Measurements from ENCODE around the gene FADS6. TPM values are rescaled to one million over a fixed set of nuclear protein-coding genes. Genes with fewer than 3 reads are reported as not detected.

The FADS6 gene, protein sequence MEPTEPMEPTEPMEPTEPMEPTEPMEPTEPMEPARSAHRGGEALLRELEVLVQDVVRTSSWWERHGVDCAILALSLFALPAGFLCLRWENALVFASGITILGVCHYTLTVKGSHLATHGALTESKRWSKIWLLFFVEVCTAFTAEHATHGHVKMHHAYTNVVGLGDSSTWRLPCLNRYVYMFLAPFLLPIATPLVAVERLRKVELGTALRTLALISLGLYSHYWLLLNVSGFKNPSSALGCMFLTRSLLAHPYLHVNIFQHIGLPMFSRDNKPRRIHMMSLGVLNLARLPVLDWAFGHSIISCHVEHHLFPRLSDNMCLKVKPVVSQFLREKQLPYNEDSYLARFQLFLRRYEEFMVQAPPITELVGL
- total RNA-seq (0.48 TPM), polyA plus RNA-seq (0.96 TPM)

DNA sequence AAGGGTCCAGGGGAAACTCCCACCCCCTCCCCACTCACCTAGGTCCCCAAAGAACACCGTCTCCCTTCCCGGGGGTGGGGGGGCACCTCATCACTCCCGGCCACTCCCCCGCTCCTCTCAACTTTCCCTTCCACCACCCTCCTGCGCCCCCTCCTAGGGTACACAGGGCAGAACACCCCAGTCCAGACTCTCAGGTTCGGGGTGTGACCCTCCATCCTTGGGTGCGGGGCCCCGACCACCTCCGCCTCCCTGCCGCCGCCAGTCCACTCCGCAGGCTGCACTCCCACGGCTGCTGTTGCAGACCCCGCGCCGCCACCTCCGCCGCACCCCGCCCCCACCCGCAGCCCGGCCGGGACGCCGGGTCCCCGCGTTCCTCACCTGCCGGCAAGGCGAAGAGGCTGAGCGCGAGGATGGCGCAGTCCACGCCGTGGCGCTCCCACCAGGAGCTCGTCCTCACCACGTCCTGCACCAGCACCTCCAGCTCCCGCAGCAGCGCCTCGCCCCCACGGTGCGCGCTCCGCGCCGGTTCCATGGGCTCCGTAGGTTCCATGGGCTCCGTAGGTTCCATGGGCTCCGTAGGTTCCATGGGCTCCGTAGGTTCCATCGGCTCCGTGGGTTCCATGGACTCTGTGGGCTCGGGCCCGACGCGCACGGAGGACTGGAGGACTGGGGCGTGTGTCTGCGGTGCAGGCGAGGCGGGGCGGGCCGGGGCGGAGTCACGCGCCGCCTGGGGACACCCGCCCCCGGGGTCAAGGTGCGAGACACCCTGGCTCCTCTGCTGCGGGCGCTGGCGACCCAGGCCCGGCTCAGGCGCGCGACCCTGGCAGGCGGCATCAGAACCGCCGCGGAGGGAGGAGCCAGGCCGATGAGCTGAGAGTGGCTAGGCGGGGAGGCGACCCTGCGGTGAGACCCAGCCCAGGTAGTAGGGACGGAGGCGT, at the start of gene FADS6:
Gene FADS6 (minus strand): TSS at position 660 of the 938 bp plus-strand sequence. CDS start 38 bp downstream, at position 622.
- no peaks in the 10 kb centered on the region for H3K36me3 ChIP-seq (ENCODE audit: insufficient read depth)
- peaks cover 3% of the 10 kb centered on the region for H3K4me1 ChIP-seq (ENCODE audit: insufficient read depth)
- 4% methylated on average over 86 of the region's 86 CpGs for WGBS
- peak within 1 kb of the TSS; percentile 31 for H3K4me3 ChIP-seq (ENCODE audit: low read depth, low read length)
- no peak for DNase-seq (ENCODE audit: extremely low spot score)
- H3K27ac ChIP-seq (ENCODE audit: low read depth) = no peak within 1 kb of the TSS

DNA sequence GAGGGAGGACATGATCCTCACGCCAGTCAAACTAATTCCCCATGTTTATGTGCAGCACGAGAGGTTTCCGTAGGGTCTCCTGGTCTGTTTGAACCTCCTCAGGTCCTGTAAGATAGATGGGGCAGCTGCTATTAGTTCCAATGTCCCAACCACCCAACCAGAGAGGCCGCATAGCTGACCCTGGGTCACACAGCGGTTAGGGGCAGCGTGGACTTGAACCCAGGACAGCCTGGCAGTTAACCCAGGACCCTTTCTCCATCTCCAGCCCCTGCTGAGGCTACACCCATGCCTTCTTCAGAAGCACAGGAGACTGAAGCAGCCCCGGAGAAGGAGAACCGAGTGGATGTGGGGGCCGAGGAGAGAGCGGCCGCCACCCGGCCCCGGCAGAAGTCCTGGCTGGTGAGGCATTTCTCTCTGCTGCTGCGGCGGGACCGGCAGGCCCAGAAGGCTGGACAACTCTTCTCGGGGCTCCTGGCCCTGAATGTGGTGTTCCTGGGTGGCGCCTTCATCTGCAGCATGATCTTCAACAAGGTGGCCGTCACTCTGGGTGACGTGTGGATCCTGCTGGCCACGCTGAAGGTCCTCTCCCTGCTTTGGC, 47.8 kb upstream of the FADS6 start:
- Histone ChIP-seq H3K4me1 (ENCODE audit: insufficient read depth) (no peaks in the 10 kb centered on the region), H3K4me3 (ENCODE audit: low read depth, low read length) (no peak overlapping the region), H3K36me3 (ENCODE audit: insufficient read depth) (no peaks in the 10 kb centered on the region), H3K27ac (ENCODE audit: low read depth) (no peak overlapping the region)
- WGBS = 72% methylated on average over 21 of the region's 21 CpGs
- no peak for DNase-seq (ENCODE audit: extremely low spot score)

DNA sequence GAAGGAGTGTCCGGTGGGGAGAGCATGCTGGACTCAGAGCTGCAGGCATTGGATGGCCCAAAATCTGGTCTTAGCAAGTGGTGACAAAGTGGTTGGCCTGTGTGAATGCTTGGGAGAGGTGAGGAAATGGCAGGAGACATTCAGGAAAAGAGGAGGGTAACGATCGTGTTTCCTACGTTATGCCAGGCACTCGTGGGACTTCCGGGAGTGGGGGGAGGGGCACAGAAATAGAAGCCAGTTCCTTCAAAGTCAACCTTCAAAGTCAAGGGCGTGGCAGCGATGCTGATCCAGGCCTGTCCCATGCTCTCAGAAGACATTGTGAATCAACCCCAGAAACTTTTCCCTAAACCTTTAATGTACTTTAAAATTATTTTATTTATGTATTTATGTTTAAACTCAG, 46.1 kb upstream of the FADS6 start:
- no peaks in the 10 kb centered on the region for H3K4me1 ChIP-seq (ENCODE audit: insufficient read depth)
- WGBS = 46% methylated on average over 8 of the region's 8 CpGs
- DNase-seq (ENCODE audit: extremely low spot score) = no peak

DNA sequence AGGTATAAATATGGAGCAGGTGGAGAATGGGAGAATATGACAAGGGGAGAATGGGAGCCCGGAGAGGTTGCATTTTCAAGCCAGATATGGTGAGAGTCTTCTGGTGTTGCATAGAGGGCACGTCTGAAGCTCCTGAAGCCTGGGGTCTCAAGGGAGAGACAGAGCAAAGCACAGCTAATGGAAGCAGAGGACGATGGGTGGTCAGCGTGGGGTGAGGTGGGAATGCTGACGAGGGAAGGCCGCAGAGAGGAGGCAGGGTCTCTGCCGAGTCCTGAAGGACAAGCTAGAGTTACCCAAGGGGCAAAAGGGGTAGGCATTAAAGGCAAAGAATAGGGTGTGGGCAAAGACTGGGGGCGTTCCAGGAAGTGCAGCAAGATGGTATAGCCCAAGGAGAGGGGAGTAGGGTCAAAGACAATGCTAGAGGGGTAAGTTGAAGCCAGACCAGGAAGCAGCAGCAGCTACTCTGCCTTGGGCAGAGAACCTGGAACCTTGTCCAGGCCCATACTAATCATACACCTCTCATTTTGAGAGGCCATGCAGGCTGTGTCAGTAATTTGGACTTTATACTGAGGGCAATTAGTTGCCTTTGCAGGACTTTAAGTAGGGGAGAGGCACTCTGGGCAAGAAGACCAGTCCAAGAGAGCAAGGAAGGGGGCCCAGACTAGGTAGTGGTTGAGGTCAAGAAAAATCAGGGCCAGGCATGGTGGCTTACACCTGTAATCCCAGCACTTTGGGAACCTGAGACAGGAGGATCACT, 44.9 kb upstream of the FADS6 start:
- no peak overlapping the region for H3K4me3 ChIP-seq (ENCODE audit: low read depth, low read length)
- no peak for DNase-seq (ENCODE audit: extremely low spot score)

More for the DNA sequence above, 46.1 kb upstream of the FADS6 start:
- H3K27ac ChIP-seq (ENCODE audit: low read depth) = no peak overlapping the region
- H3K4me3 ChIP-seq (ENCODE audit: low read depth, low read length) = no peak overlapping the region
- H3K36me3 ChIP-seq (ENCODE audit: insufficient read depth) = no peaks in the 10 kb centered on the region

DNA sequence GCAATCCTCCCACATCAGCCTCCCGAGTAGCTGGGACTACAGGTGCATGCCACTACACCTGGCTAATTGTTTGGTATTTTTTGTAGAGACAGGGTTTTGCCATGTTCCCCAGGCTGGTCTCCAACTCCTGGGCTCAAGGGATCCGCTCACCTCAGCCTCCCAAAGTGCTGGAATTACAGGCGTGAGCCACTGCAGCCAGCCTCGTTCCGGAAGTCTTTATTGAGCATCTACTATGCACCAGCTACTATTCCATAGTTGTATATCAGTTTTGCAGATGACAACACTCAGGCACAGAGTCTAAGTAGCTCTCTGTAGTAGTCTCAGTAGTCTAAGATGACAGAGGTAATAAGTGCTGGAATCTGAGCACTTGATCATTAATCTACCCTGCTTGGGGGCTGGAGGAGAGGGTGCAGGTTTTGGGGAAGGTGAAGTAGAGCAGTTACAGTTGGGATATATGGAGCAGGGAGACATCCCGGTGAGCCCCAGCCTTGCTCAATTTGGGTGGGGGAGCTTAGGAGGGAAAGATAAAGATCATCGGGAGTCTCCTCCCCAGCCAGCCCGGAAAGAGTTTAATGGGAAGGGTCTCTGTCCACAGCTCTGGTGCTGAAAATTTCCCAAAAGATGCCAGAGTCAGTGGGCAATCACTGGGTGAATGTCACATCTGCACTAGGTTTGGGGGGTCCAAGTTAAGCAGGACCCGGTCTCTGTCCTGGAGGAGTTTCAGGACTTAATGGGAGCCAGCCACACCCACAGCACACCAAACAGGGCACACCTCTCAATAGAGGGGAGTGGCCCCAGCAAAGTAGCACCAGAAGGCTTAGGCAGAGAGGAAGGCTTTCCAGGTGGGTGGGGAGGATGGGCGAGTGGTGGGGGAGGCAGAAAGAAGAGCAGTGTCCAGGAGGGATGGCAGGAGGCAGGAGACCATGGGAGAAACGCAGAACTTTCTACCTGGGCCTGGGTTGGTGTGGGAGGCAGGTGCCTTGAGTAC, 43.9 kb upstream of the FADS6 start:
- Histone ChIP-seq H3K4me3 (ENCODE audit: low read depth, low read length) (no peak overlapping the region), H3K27ac (ENCODE audit: low read depth) (no peak overlapping the region), H3K4me1 (ENCODE audit: insufficient read depth) (no peaks in the 10 kb centered on the region), H3K36me3 (ENCODE audit: insufficient read depth) (no peaks in the 10 kb centered on the region)
- 49% methylated on average over 11 of the region's 11 CpGs for WGBS
- no peak for DNase-seq (ENCODE audit: extremely low spot score)

More for the DNA sequence above, 44.9 kb upstream of the FADS6 start:
- H3K4me1 ChIP-seq (ENCODE audit: insufficient read depth) = no peaks in the 10 kb centered on the region
- 58% methylated on average over 8 of the region's 8 CpGs for WGBS
- no peak overlapping the region for H3K27ac ChIP-seq (ENCODE audit: low read depth)
- no peaks in the 10 kb centered on the region for H3K36me3 ChIP-seq (ENCODE audit: insufficient read depth)

DNA sequence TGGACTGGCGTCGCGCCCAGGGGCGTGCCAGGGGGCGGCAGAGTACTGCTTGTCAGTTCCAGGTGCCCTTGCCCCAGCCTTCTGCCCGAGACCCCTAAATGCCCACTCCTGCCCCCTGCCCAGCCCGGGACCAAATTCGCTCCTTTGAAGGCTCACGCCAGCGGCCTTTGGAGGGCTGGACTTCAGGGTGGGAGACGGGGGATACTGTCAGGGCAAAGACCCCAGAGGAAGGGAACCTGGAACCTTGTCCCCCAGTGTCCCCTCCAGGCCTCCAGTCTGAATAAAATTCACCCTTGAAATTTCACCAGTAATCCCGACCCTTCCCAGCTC, 43.0 kb upstream of the FADS6 start:
- no peaks in the 10 kb centered on the region for H3K36me3 ChIP-seq (ENCODE audit: insufficient read depth)
- H3K27ac ChIP-seq (ENCODE audit: low read depth) = no peak overlapping the region
- 22% methylated on average over 12 of the region's 12 CpGs for WGBS
- DNase-seq (ENCODE audit: extremely low spot score) = no peak
- no peaks in the 10 kb centered on the region for H3K4me1 ChIP-seq (ENCODE audit: insufficient read depth)
- H3K4me3 ChIP-seq (ENCODE audit: low read depth, low read length) = no peak overlapping the region

DNA sequence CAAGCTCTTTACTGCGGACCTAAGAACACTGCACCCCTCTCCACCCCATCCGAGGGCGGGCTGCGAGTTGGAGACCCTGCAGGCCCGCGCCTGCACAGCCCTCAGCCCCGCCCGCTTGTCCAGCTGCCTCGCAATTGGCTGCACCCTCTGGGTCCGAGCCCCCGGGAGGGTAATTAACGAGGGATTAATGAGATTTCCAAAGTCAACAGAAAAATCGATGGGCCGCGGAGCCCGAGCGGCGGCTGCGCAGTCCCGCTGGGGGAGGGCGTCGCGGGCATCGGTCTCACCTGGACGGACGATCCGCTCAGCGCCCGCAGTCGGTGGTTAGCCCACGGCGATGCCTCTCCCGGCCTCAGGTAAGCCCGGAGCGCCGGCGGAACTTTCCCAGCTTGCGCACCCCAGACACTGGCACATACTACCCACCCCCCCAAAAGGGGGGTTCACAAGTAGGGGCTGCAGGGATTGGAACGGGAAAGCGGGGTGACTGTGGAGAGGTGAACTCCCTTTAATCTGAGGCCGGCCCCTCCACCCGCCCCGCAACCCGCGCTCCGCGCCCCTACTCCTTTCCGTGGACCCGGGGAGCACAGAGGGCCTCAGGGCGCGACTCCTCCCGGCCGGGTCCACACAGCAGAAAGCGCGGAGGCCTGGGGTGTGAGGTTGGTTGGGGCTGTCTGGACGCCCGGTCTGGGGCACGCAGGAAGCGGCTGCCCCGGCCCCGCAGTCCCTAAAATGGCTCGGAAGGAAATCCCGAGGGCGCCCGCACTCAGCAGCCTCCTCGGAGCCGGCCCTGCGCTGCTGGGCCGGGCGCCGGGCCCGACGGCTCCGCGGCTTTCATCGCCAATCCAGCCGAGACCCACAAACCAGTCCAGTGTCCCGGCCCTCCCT, 42.4 kb upstream of the FADS6 start, which contains the start of gene OTOP3:
Gene OTOP3 (plus strand): TSS at position 314 of the 885 bp plus-strand sequence. CDS start 24 bp downstream, at position 338.
- 3% methylated on average over 78 of the region's 78 CpGs for WGBS
- no peak for DNase-seq (ENCODE audit: extremely low spot score)
- Histone ChIP-seq H3K4me3 (ENCODE audit: low read depth, low read length) (no peak within 1 kb of the TSS), H3K27ac (ENCODE audit: low read depth) (no peak within 1 kb of the TSS), H3K4me1 (ENCODE audit: insufficient read depth) (no peaks in the 10 kb centered on the region), H3K36me3 (ENCODE audit: insufficient read depth) (no peaks in the 10 kb centered on the region)

DNA sequence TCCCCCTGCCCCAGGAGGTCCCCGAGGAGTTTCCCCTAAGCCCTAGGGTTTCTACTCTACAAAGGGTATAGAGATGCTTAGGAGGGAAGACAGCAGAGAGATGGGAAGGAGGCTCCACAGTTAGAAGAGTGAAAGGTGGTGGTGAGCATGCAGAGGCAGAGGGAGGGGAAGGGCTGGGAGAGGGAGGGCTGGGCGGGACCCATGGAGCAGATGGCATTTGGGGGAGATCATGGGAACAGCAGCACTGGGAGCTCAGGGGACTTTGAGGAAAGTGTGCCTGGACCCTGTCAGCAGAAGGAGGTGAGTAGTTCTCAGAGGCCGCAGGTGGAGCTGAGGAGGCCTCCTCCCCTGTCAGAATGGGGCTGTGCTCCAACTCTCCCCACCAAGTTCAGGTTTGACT, 41.6 kb upstream of the FADS6 start:
- Histone ChIP-seq H3K27ac (ENCODE audit: low read depth) (no peak overlapping the region), H3K36me3 (ENCODE audit: insufficient read depth) (no peaks in the 10 kb centered on the region), H3K4me1 (ENCODE audit: insufficient read depth) (no peaks in the 10 kb centered on the region), H3K4me3 (ENCODE audit: low read depth, low read length) (no peak overlapping the region)
- 49% methylated on average over 3 of the region's 3 CpGs for WGBS
- DNase-seq (ENCODE audit: extremely low spot score) = no peak

DNA sequence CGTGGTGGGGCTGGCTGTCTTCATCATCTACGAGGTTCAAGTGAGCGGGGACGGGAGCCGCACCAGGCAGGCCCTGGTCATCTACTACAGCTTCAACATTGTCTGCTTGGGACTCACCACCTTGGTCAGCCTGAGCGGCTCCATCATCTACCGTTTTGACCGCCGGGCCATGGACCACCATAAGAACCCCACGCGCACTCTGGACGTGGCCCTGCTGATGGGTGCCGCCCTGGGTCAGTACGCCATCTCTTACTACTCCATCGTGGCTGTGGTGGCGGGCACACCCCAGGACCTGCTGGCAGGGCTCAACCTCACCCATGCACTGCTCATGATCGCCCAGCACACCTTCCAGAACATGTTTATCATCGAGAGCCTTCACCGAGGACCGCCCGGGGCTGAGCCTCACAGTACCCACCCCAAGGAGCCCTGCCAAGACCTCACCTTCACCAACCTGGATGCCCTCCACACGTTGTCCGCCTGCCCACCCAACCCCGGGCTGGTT, 37.2 kb upstream of the FADS6 start:
- no peak overlapping the region for H3K4me3 ChIP-seq (ENCODE audit: low read depth, low read length)
- no peak overlapping the region for H3K27ac ChIP-seq (ENCODE audit: low read depth)
- no peaks in the 10 kb centered on the region for H3K4me1 ChIP-seq (ENCODE audit: insufficient read depth)
- 91% methylated on average over 24 of the region's 24 CpGs for WGBS
- no peak for DNase-seq (ENCODE audit: extremely low spot score)
- no peaks in the 10 kb centered on the region for H3K36me3 ChIP-seq (ENCODE audit: insufficient read depth)

DNA sequence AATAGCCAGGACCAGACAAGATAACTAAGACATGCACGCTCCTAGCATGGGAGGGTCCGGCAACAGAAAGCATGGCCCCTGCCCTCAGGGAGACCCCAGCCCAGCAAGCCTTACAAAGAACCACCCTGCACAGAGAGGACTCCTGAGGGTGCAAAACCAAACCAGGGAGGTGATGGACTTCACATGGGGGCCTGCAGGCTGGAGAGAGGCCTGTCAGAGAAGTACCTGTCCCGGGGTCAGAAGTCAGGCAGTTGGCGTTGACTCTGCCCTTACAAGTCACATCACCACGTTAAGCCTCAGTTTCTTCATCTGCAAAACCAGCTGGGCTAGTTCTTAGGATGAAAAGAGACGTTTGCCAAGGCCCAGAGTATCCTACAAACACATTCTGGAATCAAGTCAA, 35.4 kb upstream of the FADS6 start:
- DNase-seq (ENCODE audit: extremely low spot score) = no peak
- 71% methylated on average over 6 of the region's 6 CpGs for WGBS
- H3K4me1 ChIP-seq (ENCODE audit: insufficient read depth) = no peaks in the 10 kb centered on the region
- no peaks in the 10 kb centered on the region for H3K36me3 ChIP-seq (ENCODE audit: insufficient read depth)
- no peak overlapping the region for H3K27ac ChIP-seq (ENCODE audit: low read depth)
- no peak overlapping the region for H3K4me3 ChIP-seq (ENCODE audit: low read depth, low read length)

DNA sequence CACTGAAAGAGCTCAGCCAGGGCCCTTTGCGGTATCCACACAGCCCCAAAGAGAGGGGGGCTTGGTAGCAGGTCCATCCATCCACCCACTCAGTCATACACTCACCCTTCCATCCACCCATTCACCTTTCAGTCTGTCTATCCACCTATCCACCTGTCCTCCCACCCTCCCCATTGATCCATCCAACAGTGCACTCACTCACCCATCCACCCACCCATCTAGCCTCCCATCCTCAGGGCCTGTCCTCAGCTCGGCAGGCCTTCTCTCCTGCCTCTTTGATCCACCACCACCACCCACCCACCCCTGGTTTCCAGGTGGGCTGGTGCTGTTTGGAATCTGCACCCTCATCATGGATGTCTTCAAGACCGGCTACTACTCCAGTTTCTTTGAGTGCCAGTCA, 31.8 kb upstream of the FADS6 start:
- 77% methylated on average over 3 of the region's 3 CpGs for WGBS
- Histone ChIP-seq H3K36me3 (ENCODE audit: insufficient read depth) (no peaks in the 10 kb centered on the region), H3K4me3 (ENCODE audit: low read depth, low read length) (no peak overlapping the region), H3K4me1 (ENCODE audit: insufficient read depth) (no peaks in the 10 kb centered on the region), H3K27ac (ENCODE audit: low read depth) (no peak overlapping the region)
- DNase-seq (ENCODE audit: extremely low spot score) = no peak

All from urinary bladder (tissue), 4 donors.